GM21528 (cell line): ENCODE measurements around the gene CSTF1.

Experiments used
- ATAC-seq: cut with Tn5 transposase; IDR thresholded peaks from one replicate; pipeline ENCODE4 v1.9.1; 2021; ENCODE audit warnings: mild to moderate bottlenecking, moderate library complexity; ENCODE audit not compliant: unreplicated experiment, low FRiP score

Gene CSTF1

GRCh38 chr20:56445540-56445939, 53.1 kb downstream of the CSTF1 start:
- ATAC-seq: no peak

GRCh38 chr20:56447227-56447626, 54.8 kb downstream of the CSTF1 start:
- ATAC-seq: no peak

GRCh38 chr20:56449459-56449858, 57.0 kb downstream of the CSTF1 start:
- ATAC-seq: no peak

GRCh38 chr20:56451056-56451765, 58.8 kb downstream of the CSTF1 start:
- no peak for ATAC-seq

GRCh38 chr20:56453352-56453751, 60.9 kb downstream of the CSTF1 start:
- peak; percentile 69 for ATAC-seq

- peak; percentile 70 for ATAC-seq
These were observed 62.3 kb downstream of the CSTF1 start for GRCh38 chr20:56454754-56455153.
